NCI-H226 (cell line): ENCODE results near the gene LAD1.

Source experiments
- DNase-seq: peaks from one replicate; pipeline ENCODE4 v3.0.0-alpha.2; 2015

LAD1 gene

GRCh38 chr1:201399018-201399351 is at the start of gene LAD1:
Gene LAD1 (minus strand): TSS chr1:201399324. CDS start chr1:201399306, 18 bp downstream.
- no peak for DNase-seq

- peak; percentile 66 for DNase-seq
Observed at GRCh38 chr1:201447903-201448871, 49.1 kb upstream of the LAD1 start.

GRCh38 chr1:201445310-201445709 is 46.2 kb upstream of the LAD1 start:
- DNase-seq, result no peak

DNA sequence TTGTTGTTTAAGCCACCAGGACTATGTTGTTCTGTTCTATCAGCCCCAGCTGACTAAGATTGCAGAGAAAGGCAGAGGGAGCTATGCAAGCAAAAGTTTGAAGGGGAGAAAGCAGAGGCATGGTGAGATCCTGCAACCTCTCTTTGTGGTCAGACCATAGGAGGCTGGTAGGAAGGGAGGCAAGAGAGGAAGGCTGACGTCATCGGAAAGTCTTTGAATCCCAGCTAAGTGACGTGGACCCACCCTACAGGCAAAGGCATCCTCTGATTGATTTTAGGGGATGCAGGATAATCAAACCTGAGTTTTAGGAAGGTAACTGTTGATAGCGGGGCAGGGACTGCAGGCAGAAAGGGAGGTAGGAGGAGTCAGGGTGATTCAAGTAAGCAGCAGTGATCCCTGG is 45.7 kb upstream of the LAD1 start:
- no peak for DNase-seq

GRCh38 chr1:201443747-201444146 is 44.6 kb upstream of the LAD1 start:
- no peak for DNase-seq

- no peak for DNase-seq
Observed at GRCh38 chr1:201436969-201437368, 37.8 kb upstream of the LAD1 start.

DNA sequence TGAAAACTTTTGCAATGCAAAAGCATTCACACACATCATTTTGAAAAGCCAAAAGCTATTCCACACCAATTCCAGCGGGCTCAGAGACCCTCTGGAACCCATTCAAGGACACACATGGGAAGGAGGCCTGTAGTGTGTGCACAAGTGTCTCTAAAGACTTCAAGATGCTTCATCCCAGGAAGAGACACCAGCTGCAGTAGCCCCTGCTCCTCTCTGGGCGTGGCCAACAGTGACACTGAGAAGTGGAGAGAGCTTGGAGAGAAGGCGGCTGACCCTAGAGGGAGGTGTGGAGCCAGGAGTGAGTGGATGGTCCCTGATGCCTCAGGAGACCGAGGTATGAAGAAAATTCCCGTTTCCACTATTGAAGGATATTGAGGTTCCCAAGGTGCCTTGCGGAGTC is 37.3 kb upstream of the LAD1 start:
- DNase-seq, result no peak

DNA sequence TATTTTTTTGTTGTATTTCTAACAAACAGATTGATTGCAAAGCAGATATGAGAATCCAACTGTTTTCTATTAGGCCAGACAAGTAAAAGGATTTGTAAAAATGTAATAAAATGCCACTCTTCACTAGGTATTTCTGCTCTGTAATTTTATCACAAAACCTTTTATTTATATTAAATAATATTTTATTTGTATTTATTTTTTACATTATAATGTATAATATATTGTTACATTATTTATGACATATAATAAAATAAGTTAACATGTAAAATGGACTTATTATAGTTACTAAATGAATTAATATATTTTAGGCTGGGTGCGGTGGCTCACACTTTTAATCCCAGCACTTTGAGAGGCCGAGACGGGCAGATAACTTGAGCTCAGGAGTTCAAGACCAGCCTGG is 35.1 kb upstream of the LAD1 start:
- DNase-seq, result no peak

- no peak for DNase-seq
Observed at GRCh38 chr1:201433609-201434008, 34.5 kb upstream of the LAD1 start.

DNA sequence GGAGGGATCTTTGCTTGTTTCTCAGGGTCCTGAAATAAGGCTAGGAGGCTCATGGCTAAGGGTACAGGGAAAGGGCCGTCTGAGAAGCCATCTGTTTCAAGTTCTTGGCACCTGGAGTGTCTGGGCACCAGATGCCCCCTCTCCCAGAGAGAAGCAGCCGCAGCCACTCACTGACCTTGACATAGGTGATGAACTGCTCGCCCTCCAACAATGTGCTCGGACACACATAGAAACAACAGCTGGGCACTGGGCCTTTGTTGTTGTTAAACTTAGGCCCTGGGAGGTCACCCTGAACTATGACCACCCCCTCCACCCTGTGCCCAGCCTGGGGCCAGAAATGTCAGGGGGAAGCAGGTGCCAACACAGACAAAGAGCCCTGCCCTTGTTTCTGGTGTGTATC is 31.7 kb upstream of the LAD1 start:
- no peak for DNase-seq

DNA sequence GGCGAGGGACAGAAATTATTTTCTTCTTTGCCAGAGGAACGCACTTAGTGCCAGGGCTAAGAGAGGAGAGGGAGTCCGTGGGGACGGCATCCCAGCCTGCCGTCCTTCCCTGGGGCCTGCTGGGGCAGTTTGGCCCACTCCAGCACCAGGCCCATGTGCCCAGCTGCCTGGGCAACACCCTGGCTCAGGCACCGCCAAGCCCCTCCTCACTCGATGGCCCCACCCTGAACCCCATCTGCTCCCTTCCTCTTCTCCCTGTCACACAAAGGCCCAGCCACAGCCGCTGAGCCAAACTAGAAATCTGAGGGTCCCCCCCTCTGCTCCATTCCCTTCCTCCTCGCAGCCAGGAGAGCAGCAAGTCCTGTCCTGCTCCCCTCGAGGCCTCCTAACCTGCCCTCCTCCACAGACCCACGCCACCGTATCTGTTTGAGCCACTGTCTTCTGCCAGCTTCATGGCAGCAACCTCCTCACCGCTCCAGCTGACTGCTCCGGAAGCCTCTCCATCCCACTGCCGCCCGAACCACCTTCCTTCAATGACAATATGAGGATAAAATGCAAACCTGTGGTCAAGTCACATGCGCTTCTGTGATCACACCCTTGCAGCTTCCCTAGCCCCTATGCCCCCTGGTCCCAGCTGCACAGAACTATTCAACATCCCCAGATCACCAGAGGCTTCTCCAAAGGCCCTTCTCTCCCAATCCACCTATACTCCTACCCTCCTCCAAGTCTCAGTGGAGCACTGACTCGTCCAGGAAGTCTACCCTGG is 30.8 kb upstream of the LAD1 start:
- DNase-seq, result no peak

GRCh38 chr1:201427963-201428362 is 28.8 kb upstream of the LAD1 start:
- DNase-seq, result no peak

DNA sequence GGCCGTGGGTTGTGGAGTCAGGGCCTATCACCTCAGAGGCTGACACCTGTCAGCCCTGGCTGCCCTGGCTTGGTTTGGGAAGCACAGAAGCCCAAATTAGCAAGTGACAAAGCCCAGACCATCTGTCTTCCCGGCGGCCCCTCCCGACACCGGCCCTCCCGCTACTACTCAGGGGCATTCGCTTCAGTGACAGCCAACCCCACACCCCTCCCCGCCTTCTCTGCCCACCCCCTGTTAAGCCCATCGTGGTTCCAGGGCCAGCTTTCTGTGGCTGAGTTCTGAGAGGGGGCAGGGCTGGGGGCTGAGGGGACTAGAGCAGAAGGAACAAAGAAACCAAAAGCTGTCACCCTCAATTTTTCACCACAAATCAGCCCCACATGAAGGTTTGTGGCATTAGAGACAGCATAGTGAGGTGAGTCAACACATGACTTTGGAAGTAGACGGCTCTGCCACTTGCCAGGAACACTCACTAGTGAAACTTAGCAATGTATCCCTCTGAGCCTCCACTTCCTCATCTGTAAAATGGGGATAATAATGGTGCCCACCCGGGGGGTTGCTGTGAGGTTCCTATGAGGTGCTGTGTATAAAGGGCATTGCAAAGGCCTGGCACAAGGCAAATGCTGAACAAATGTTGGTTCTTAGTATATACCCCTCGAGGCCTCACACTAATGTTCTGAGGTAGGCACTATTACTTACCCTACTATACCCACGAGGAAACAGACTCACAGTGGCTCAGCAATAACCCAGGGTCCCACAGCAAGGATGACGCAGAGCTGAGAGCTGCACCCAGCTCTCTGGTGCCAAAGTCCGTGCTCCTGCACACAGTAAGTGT is 27.6 kb upstream of the LAD1 start:
- no peak for DNase-seq

GRCh38 chr1:201424146-201424545 is 25.0 kb upstream of the LAD1 start:
- no peak for DNase-seq

DNA sequence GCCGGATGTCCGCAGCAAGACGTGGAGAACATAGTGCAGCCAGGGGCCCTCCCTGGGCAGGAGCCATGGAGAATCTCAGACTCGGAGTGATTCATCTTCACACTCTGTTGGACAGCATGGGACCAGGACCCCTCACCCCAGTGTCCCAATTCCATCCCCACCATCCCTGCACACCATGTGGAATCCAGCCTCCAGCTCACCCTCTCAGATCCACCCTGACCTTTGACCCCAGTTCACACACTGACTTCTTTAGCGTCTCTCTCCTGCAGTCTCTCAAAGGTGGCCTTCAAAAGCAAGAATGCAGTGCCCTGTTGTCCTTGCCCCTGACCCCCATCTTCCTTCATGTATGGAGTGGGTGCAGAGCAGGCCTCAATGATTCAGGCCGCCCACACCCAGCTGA is 24.5 kb upstream of the LAD1 start:
- DNase-seq, result no peak

DNA sequence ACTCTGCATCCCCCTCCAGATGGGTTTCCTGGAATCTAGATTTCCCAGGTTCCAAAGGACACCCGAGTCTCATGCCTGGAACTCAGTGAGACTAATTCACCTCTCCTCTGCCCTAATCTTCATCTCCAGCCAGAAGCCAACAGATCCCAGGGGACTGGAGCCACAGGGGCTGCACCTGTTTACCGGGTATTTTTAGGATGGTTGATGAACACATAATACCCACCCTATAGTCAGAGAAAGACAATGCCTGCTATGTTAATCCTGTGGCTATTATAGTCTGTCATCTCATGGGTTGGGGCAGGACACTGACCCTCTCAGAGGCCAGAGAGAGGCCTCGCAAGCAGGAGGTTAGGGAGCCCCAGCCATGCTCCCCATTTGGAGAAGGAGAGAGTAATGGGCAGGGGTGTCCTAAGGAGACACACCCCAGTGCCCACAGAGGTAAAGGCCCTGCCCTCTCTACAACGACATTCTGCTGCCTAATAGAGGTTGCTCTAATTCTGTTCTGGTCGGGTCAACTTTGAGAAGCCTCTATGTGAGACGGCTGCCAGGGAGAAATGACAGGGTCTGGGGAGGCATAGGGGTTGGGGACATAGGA is 23.4 kb upstream of the LAD1 start:
- DNase-seq, result no peak

GRCh38 chr1:201422026-201422425 is 22.9 kb upstream of the LAD1 start:
- DNase-seq, result no peak

DNA sequence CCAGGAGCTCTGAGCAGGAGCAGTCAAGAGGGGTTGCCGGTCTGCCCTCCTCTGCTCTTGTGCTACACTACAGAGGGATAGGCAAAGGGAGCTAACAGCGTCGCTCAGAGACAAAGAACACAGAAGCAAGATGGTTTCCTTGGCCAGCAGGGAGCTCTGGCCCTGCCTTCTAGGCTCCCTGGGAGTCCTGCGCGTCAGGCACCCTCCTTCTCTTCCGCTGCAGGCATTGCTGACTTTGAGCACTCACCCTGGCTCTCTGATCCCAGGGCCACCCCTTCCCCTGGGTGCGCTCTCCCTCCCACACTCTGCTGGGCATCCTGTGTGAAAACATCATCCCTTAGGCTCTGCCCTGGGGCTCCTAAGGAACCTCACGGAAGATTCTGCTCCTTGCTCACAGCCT is 21.9 kb upstream of the LAD1 start:
- no peak for DNase-seq

- DNase-seq, result no peak
Observed at GRCh38 chr1:201420608-201421002, 21.5 kb upstream of the LAD1 start.

DNA sequence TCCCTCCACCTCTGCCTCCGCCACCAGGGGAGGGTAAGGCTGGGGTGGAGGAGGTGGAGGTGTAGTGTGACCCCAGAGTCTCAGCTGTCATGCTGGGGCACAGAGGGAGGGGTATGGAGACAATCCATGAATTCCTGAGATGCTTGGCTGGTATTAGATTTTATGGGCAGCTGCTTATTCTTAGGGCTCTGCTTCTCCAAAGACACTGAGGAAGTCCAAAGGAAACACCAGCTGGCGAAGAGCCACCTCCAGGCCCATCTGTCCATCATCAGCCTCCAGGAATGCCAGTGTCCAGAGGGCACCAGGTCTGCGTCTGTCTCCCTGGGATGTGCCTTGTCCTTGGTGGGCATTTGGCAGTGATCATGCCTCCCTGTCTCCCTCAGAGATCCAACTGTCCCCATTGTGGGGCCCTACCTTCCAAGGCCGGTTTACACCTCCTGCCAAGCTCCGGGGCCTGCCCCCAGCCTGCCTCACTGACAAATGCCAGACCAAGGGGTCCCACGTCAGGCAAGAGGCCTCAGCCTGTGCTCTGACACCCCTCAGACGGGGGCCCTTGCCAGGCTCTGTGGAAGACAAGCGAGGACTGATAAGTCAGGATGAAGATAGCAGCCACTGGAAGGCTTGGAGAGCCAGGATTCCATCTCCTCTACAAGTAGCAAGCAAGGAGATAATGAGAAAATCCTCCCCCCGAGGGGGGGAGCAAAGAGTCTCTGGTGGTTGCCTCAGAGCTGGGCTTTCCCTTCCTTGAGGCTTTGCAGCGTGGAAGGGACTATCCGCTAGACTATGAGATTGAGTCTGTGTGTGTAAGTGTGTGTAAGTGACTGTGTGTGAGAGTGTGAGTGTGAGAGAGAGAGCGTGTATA is 20.9 kb upstream of the LAD1 start:
- peak; percentile 24 for DNase-seq

DNA sequence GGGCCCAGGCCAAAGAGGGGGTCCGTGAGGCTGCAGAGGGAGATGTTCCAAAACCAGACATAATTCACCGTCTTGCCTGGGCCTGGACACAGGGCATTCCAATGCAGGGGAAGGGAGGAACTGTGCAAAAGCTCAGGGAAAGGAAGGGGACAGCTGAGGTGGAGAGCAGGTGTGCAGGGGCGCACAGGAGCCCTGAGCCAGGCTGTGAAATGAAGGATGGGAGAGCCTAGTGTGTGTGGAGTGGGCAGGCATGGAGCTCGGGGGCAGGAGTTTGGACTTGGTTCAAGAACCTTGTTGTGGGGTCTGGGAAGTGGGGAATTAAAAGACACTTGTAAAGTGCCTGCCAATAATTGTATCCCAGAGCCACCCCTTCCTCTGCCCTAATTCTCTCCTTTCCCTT is 20.1 kb upstream of the LAD1 start:
- DNase-seq, result no peak

GRCh38 chr1:201418461-201418860 is 19.3 kb upstream of the LAD1 start:
- no peak for DNase-seq
